ENCODE data around the gene ADGRG6.

ADGRG6 gene

GRCh38 chr6:142399739-142400138 lies 97.9 kb downstream of the ADGRG6 start:
- ATAC-seq (replicated peaks) (no peak), DNase-seq (no peak)
- Mint-ChIP-seq H3K27ac (no peak overlapping the region), H3K4me1 (no peaks in the 10 kb centered on the region), H3K4me3 (no peak overlapping the region), H3K9me3 (no peaks in the 10 kb centered on the region), H3K36me3 (no peaks in the 10 kb centered on the region), H3K27me3 (no peaks in the 10 kb centered on the region)

- no peaks in the 10 kb centered on the region for H3K27me3 Mint-ChIP-seq
- no peak overlapping the region for H3K27ac Mint-ChIP-seq
- DNase-seq (no peak), ATAC-seq (replicated peaks) (no peak)
- no peaks in the 10 kb centered on the region for H3K9me3 Mint-ChIP-seq
- no peaks in the 10 kb centered on the region for H3K36me3 Mint-ChIP-seq
- H3K4me1 Mint-ChIP-seq = no peaks in the 10 kb centered on the region
- no peak overlapping the region for H3K4me3 Mint-ChIP-seq
Measured at GRCh38 chr6:142400495-142400894, 98.7 kb downstream of the ADGRG6 start.

GRCh38 chr6:142401838-142402237 lies 100.0 kb downstream of the ADGRG6 start:
- H3K36me3 Mint-ChIP-seq = no peaks in the 10 kb centered on the region
- no peaks in the 10 kb centered on the region for H3K9me3 Mint-ChIP-seq
- no peak overlapping the region for H3K27ac Mint-ChIP-seq
- ATAC-seq (replicated peaks) = no peak
- DNase-seq = no peak
- H3K27me3 Mint-ChIP-seq = no peaks in the 10 kb centered on the region
- no peaks in the 10 kb centered on the region for H3K4me1 Mint-ChIP-seq
- no peak overlapping the region for H3K4me3 Mint-ChIP-seq

GRCh38 chr6:142404751-142405150 lies 102.9 kb downstream of the ADGRG6 start:
- no peak overlapping the region for H3K27ac Mint-ChIP-seq
- no peaks in the 10 kb centered on the region for H3K27me3 Mint-ChIP-seq
- no peak overlapping the region for H3K4me3 Mint-ChIP-seq
- DNase-seq = no peak
- H3K9me3 Mint-ChIP-seq = no peaks in the 10 kb centered on the region
- no peaks in the 10 kb centered on the region for H3K36me3 Mint-ChIP-seq
- H3K4me1 Mint-ChIP-seq = no peaks in the 10 kb centered on the region
- ATAC-seq (replicated peaks) = no peak

GRCh38 chr6:142406131-142406530 lies 104.3 kb downstream of the ADGRG6 start:
- no peak overlapping the region for H3K4me3 Mint-ChIP-seq
- no peaks in the 10 kb centered on the region for H3K27me3 Mint-ChIP-seq
- H3K9me3 Mint-ChIP-seq = no peaks in the 10 kb centered on the region
- H3K36me3 Mint-ChIP-seq = no peaks in the 10 kb centered on the region
- no peaks in the 10 kb centered on the region for H3K4me1 Mint-ChIP-seq
- ATAC-seq (replicated peaks) (no peak), DNase-seq (no peak)
- H3K27ac Mint-ChIP-seq = no peak overlapping the region

- H3K4me1 Mint-ChIP-seq = no peaks in the 10 kb centered on the region
- DNase-seq = no peak
- H3K27me3 Mint-ChIP-seq = no peaks in the 10 kb centered on the region
- no peak overlapping the region for H3K4me3 Mint-ChIP-seq
- H3K27ac Mint-ChIP-seq = no peak overlapping the region
- no peaks in the 10 kb centered on the region for H3K9me3 Mint-ChIP-seq
- H3K36me3 Mint-ChIP-seq = no peaks in the 10 kb centered on the region
- no peak for ATAC-seq (replicated peaks)
Measured at GRCh38 chr6:142407685-142408273, 106.0 kb downstream of the ADGRG6 start.

- Mint-ChIP-seq H3K9me3 (no peaks in the 10 kb centered on the region), H3K36me3 (no peaks in the 10 kb centered on the region), H3K4me1 (no peaks in the 10 kb centered on the region), H3K27ac (no peak overlapping the region), H3K27me3 (no peaks in the 10 kb centered on the region), H3K4me3 (no peak overlapping the region)
- DNase-seq (no peak), ATAC-seq (replicated peaks) (no peak)
Measured at GRCh38 chr6:142408409-142408808, 106.6 kb downstream of the ADGRG6 start.

- Mint-ChIP-seq H3K27me3 (no peaks in the 10 kb centered on the region), H3K9me3 (no peaks in the 10 kb centered on the region), H3K36me3 (no peaks in the 10 kb centered on the region), H3K27ac (no peak overlapping the region), H3K4me3 (no peak overlapping the region), H3K4me1 (no peaks in the 10 kb centered on the region)
- DNase-seq = no peak
- ATAC-seq (replicated peaks) = no peak
Measured at GRCh38 chr6:142409794-142410193, 108.0 kb downstream of the ADGRG6 start.

- no peak for ATAC-seq (replicated peaks)
- no peak overlapping the region for H3K4me3 Mint-ChIP-seq
- no peaks in the 10 kb centered on the region for H3K36me3 Mint-ChIP-seq
- no peaks in the 10 kb centered on the region for H3K9me3 Mint-ChIP-seq
- no peak overlapping the region for H3K27ac Mint-ChIP-seq
- no peaks in the 10 kb centered on the region for H3K27me3 Mint-ChIP-seq
- DNase-seq = no peak
- no peaks in the 10 kb centered on the region for H3K4me1 Mint-ChIP-seq
Measured at GRCh38 chr6:142411145-142411544, 109.3 kb downstream of the ADGRG6 start.

- no peaks in the 10 kb centered on the region for H3K9me3 Mint-ChIP-seq
- no peaks in the 10 kb centered on the region for H3K36me3 Mint-ChIP-seq
- no peak overlapping the region for H3K4me3 Mint-ChIP-seq
- no peaks in the 10 kb centered on the region for H3K4me1 Mint-ChIP-seq
- H3K27ac Mint-ChIP-seq = no peak overlapping the region
- no peak for ATAC-seq (replicated peaks)
- H3K27me3 Mint-ChIP-seq = no peaks in the 10 kb centered on the region
- DNase-seq = no peak
Measured at GRCh38 chr6:142412241-142412640, 110.4 kb downstream of the ADGRG6 start.

GRCh38 chr6:142412658-142413057 lies 110.9 kb downstream of the ADGRG6 start:
- no peak overlapping the region for H3K27ac Mint-ChIP-seq
- DNase-seq (no peak), ATAC-seq (replicated peaks) (no peak)
- H3K4me3 Mint-ChIP-seq = no peak overlapping the region
- no peaks in the 10 kb centered on the region for H3K4me1 Mint-ChIP-seq
- no peaks in the 10 kb centered on the region for H3K9me3 Mint-ChIP-seq
- no peaks in the 10 kb centered on the region for H3K36me3 Mint-ChIP-seq
- no peaks in the 10 kb centered on the region for H3K27me3 Mint-ChIP-seq

- H3K27me3 Mint-ChIP-seq = no peaks in the 10 kb centered on the region
- H3K4me3 Mint-ChIP-seq = no peak overlapping the region
- DNase-seq = no peak
- no peak for ATAC-seq (replicated peaks)
- H3K36me3 Mint-ChIP-seq = no peaks in the 10 kb centered on the region
- no peak overlapping the region for H3K27ac Mint-ChIP-seq
- H3K4me1 Mint-ChIP-seq = no peaks in the 10 kb centered on the region
- no peaks in the 10 kb centered on the region for H3K9me3 Mint-ChIP-seq
Measured at GRCh38 chr6:142413111-142413510, 111.3 kb downstream of the ADGRG6 start.

GRCh38 chr6:142414462-142415250 lies 112.8 kb downstream of the ADGRG6 start:
- no peak for DNase-seq
- ATAC-seq (replicated peaks) = no peak

GRCh38 chr6:142416179-142416578 lies 114.4 kb downstream of the ADGRG6 start:
- ATAC-seq (replicated peaks) (no peak), DNase-seq (no peak)
- H3K9me3 Mint-ChIP-seq = no peaks in the 10 kb centered on the region
- H3K36me3 Mint-ChIP-seq = no peaks in the 10 kb centered on the region
- H3K4me3 Mint-ChIP-seq = no peak overlapping the region
- H3K27me3 Mint-ChIP-seq = no peaks in the 10 kb centered on the region
- H3K4me1 Mint-ChIP-seq = no peaks in the 10 kb centered on the region
- no peak overlapping the region for H3K27ac Mint-ChIP-seq

More at GRCh38 chr6:142414462-142415250, 112.8 kb downstream of the ADGRG6 start:
- Mint-ChIP-seq H3K9me3 (no peaks in the 10 kb centered on the region), H3K36me3 (no peaks in the 10 kb centered on the region), H3K27ac (no peak overlapping the region), H3K4me1 (no peaks in the 10 kb centered on the region), H3K4me3 (no peak overlapping the region), H3K27me3 (no peaks in the 10 kb centered on the region)

GRCh38 chr6:142416686-142417085 lies 114.9 kb downstream of the ADGRG6 start:
- ATAC-seq (replicated peaks) (no peak), DNase-seq (no peak)
- Mint-ChIP-seq H3K27me3 (no peaks in the 10 kb centered on the region), H3K4me1 (no peaks in the 10 kb centered on the region), H3K4me3 (no peak overlapping the region), H3K27ac (no peak overlapping the region), H3K9me3 (no peaks in the 10 kb centered on the region), H3K36me3 (no peaks in the 10 kb centered on the region)
